AG04450 (cell line): Measurements from ENCODE around the gene RNF212. TPM values are rescaled to one million over a fixed set of nuclear protein-coding genes. Genes with fewer than 3 reads are reported as not detected.

ENCODE experiments used
- CTCF ChIA-PET: fragments of 300-600, 350-600 bp; formaldehyde crosslinking; extraction: SDS; loops from one replicate; lab custom pipeline; 2022; ENCODE audit warnings: antibody characterized with exemption, inconsistent platforms; lab: Charles Lee
- POLR2A ChIA-PET: fragments of 350-600 bp; formaldehyde crosslinking; extraction: SDS; loops from one replicate; lab custom pipeline; 2021; ENCODE audit warnings: antibody characterized with exemption, inconsistent platforms; lab: Yijun Ruan, JAX
- DNase-seq: peaks from one replicate; pipeline ENCODE4 v3.0.0-alpha.2; 2011; ENCODE audit warnings: low read depth, low spot score
- H3K27ac ChIP-seq: one replicate; pipeline ENCODE4 v1.5.1; 2012; ENCODE audit warnings: low read depth, low read length, control low read depth
- H3K27me3 ChIP-seq: one replicate; pipeline ENCODE4 v1.6.0; 2012; ENCODE audit warnings: low read length; ENCODE audit not compliant: control insufficient read depth, insufficient read depth
- H3K4me3 ChIP-seq: 2 replicates; pipeline ENCODE4 v1.5.1; 2011; ENCODE audit warnings: mild to moderate bottlenecking, low read depth, low read length, control low read depth
- H3K9me3 ChIP-seq: 2 replicates; pipeline ENCODE4 v1.5.1; 2012; ENCODE audit warnings: low read length; ENCODE audit not compliant: control insufficient read depth, insufficient read depth
- CTCF ChIP-seq: IDR thresholded peaks from 2 replicates; pipeline ENCODE4 v1.5.1; 2011; ENCODE audit warnings: low read depth, low read length, control low read depth, inconsistent platforms
- polyA plus RNA-seq: library from polyadenylated mRNA; depleted of rRNA; stranded (reverse); fragments of >200 nt; gene quantifications from 2 replicates; pipeline ENCODE4 v1.2.3, GENCODE V29; 2011

RNF212 gene
- polyA plus RNA-seq, 1 experiment, result 0.88 TPM

- H3K27ac ChIP-seq, result no peak overlapping the region
- no peak for TF ChIP-seq CTCF
- H3K4me3 ChIP-seq, result no peak overlapping the region
- H3K27me3 ChIP-seq, result no peaks in the 10 kb centered on the region
- CTCF ChIA-PET, result no interaction called here
- POLR2A ChIA-PET, result interaction anchor here (0.6 kb wide), 1 partner anchor 455 kb away, joined by 5 read pairs; no protein-coding TSS in a partner anchor
- DNase-seq, result no peak
- no peaks in the 10 kb centered on the region; the same call in 1 of the 2 replicates for H3K9me3 ChIP-seq
Observed at GRCh38 chr4:1038948-1039492, 74.3 kb downstream of the RNF212 start.

GRCh38 chr4:1036976-1037810, 76.2 kb downstream of the RNF212 start:
- Histone ChIP-seq H3K9me3 (no peaks in the 10 kb centered on the region; the same call in 1 of the 2 replicates), H3K27ac (no peak overlapping the region), H3K27me3 (no peaks in the 10 kb centered on the region), H3K4me3 (no peak overlapping the region)
- no peak for DNase-seq
- ChIA-PET CTCF (no interaction called here), POLR2A (no interaction called here)
- no peak for TF ChIP-seq CTCF

GRCh38 chr4:1036095-1036494, 77.3 kb downstream of the RNF212 start:
- H3K9me3 ChIP-seq, result no peaks in the 10 kb centered on the region; the same call in 1 of the 2 replicates
- no peak for TF ChIP-seq CTCF
- CTCF ChIA-PET, result no interaction called here
- POLR2A ChIA-PET, result no interaction called here
- no peak overlapping the region for H3K27ac ChIP-seq
- H3K4me3 ChIP-seq, result no peak overlapping the region
- no peak for DNase-seq
- no peaks in the 10 kb centered on the region for H3K27me3 ChIP-seq

- Histone ChIP-seq H3K27ac (no peak overlapping the region), H3K9me3 (no peaks in the 10 kb centered on the region; the same call in 1 of the 2 replicates)
Observed at GRCh38 chr4:1035510-1035909, 77.9 kb downstream of the RNF212 start.

More at GRCh38 chr4:1035510-1035909, 77.9 kb downstream of the RNF212 start:
- H3K27me3 ChIP-seq, result no peaks in the 10 kb centered on the region
- DNase-seq, result no peak
- ChIA-PET CTCF (no interaction called here), POLR2A (no interaction called here)
- no peak overlapping the region for H3K4me3 ChIP-seq
- no peak for TF ChIP-seq CTCF
